ENCODE results near the gene HIVEP3.

The HIVEP3 gene

DNA sequence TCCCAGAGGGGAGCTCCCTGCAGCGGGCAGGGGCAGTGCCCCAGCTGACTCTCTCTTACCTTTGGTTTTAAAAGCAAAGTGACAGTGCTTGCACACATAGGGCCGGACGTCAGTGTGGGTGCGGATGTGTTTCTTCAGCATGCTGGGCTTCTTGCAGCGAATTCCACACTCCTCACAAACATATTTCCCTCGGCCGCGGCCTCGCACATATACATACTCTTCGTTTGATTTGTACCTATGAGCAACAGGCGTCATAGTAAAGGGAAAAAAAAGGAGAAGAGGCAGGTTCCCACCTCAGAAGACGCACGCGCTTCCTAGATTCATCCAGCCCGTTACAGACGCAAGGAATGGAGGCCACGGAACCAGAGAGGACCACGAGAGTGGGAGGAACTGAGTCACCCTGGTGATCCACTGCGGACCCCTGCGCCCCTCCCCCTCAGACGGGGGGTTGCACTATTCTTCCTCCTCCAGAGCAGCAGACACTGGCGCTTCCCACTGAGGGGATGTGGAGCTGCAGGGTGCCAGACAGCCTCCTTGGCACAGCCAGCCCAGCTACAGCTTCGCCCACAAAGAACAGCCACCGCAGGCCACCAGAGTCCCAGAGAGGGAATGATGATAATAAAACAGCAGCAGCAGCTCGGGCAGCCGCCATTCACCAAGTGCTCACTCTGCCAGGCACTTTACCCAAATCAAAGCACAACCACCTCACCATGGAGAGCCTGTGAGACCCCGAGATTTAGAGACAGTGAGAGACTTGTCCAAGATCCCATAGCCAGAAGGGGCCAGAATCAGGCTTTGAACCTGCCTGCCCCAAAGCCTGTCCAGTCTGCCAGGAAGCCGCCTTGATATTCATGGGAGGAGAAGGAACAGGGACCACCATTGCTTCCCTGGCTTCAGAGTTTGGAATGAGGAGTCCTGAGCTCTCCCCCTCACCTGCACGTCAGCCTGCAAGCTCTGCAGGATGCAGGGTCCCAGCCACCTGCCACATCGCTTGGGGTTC, 393.7 kb downstream of the HIVEP3 start:
- H4K20me1 ChIP-seq (ENCODE audit: insufficient read depth, low read length): peaks cover 90% of the 10 kb centered on the region
- H3K27ac ChIP-seq (ENCODE audit: low read length): no peak overlapping the region
- no peaks in the 10 kb centered on the region for H3K4me1 ChIP-seq (ENCODE audit: insufficient read depth, low read length)
- H3K9me3 ChIP-seq (ENCODE audit: insufficient read depth, low read length, severe bottlenecking): no peaks in the 10 kb centered on the region
- peaks cover 38% of the 10 kb centered on the region for H3K79me2 ChIP-seq (ENCODE audit: insufficient read depth, low read length)
- TF ChIP-seq EZH2 (IDR thresholded peaks at IDR 0.05; ENCODE audit: borderline replicate concordance, low read depth, low read length, severe bottlenecking): no peak
- TF ChIP-seq, protein P1, sequence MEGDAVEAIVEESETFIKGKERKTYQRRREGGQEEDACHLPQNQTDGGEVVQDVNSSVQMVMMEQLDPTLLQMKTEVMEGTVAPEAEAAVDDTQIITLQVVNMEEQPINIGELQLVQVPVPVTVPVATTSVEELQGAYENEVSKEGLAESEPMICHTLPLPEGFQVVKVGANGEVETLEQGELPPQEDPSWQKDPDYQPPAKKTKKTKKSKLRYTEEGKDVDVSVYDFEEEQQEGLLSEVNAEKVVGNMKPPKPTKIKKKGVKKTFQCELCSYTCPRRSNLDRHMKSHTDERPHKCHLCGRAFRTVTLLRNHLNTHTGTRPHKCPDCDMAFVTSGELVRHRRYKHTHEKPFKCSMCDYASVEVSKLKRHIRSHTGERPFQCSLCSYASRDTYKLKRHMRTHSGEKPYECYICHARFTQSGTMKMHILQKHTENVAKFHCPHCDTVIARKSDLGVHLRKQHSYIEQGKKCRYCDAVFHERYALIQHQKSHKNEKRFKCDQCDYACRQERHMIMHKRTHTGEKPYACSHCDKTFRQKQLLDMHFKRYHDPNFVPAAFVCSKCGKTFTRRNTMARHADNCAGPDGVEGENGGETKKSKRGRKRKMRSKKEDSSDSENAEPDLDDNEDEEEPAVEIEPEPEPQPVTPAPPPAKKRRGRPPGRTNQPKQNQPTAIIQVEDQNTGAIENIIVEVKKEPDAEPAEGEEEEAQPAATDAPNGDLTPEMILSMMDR (IDR thresholded peaks at IDR 0.05; ENCODE audit: borderline replicate concordance, extremely low read depth, low read length, poor library complexity, severe bottlenecking): no peak
- no peak overlapping the region for H2AFZ ChIP-seq (ENCODE audit: low read depth, low read length)
- no peak overlapping the region for H3K4me2 ChIP-seq (ENCODE audit: insufficient read depth, low read length)
- no peaks in the 10 kb centered on the region for H3K27me3 ChIP-seq (ENCODE audit: insufficient read depth, low read length, poor library complexity)
- DNase-seq: no peak
- H3K36me3 ChIP-seq (ENCODE audit: insufficient read depth, low read length): peaks cover 83% of the 10 kb centered on the region
- H3K9ac ChIP-seq (ENCODE audit: low read depth, low read length): no peak overlapping the region
- H3K4me3 ChIP-seq (ENCODE audit: low read depth in 1 of 2, low read length in 2 of 2): no peak overlapping the region
- ATAC-seq (ENCODE audit: insufficient read depth, low read depth): no peak

DNA sequence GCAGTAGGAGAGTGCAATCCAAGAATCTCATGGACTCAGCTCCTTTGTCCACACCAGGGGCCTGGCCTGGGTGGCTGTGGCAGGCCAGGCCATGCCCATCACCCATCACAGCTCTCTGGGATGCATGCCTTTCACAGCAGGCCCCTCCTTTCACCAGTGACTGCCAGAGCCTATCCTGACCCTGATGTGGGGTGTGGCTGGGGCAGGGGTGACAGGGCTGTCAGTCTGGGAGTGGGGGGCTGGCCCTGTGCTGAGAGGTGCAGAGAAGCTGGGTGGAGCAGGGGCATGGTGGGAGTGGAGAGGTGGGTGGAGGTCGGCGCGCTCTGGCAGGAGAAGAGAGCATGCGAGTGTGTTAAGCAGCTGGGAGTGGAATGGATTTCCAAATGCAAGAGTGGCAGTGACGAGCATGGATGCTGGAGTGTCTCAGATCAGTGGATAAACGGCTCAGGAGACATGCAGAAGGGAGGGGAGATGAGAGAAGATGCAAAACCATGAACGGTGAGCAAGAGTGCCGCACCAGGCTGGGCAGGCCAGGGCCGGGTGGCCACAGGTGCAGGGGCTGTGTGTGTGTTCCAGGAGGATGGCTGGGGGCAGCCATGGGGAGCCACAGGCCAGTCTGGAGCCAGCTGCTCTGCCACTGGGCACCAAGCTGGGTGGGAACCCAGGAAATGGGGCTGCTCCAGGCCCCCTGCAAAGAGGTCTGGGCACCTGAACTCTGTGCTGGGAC, 394.6 kb downstream of the HIVEP3 start:
- Histone ChIP-seq H2AFZ (ENCODE audit: low read depth, low read length) (no peak overlapping the region), H3K36me3 (ENCODE audit: insufficient read depth, low read length) (peaks cover 87% of the 10 kb centered on the region), H3K79me2 (ENCODE audit: insufficient read depth, low read length) (peaks cover 31% of the 10 kb centered on the region), H3K27me3 (ENCODE audit: insufficient read depth, low read length, poor library complexity) (no peaks in the 10 kb centered on the region), H3K9ac (ENCODE audit: low read depth, low read length) (no peak overlapping the region), H3K4me3 (ENCODE audit: low read depth in 1 of 2, low read length in 2 of 2) (no peak overlapping the region), H3K4me2 (ENCODE audit: insufficient read depth, low read length) (no peak overlapping the region), H3K9me3 (ENCODE audit: insufficient read depth, low read length, severe bottlenecking) (no peaks in the 10 kb centered on the region), H3K27ac (ENCODE audit: low read length) (no peak overlapping the region), H4K20me1 (ENCODE audit: insufficient read depth, low read length) (peaks cover 87% of the 10 kb centered on the region), H3K4me1 (ENCODE audit: insufficient read depth, low read length) (no peaks in the 10 kb centered on the region)
- no peak for ATAC-seq (ENCODE audit: insufficient read depth, low read depth)
- TF ChIP-seq, protein P1 (IDR thresholded peaks at IDR 0.05; ENCODE audit: borderline replicate concordance, extremely low read depth, low read length, poor library complexity, severe bottlenecking): no peak
- no peak for TF ChIP-seq EZH2 (IDR thresholded peaks at IDR 0.05; ENCODE audit: borderline replicate concordance, low read depth, low read length, severe bottlenecking)
- no peak for DNase-seq

DNA sequence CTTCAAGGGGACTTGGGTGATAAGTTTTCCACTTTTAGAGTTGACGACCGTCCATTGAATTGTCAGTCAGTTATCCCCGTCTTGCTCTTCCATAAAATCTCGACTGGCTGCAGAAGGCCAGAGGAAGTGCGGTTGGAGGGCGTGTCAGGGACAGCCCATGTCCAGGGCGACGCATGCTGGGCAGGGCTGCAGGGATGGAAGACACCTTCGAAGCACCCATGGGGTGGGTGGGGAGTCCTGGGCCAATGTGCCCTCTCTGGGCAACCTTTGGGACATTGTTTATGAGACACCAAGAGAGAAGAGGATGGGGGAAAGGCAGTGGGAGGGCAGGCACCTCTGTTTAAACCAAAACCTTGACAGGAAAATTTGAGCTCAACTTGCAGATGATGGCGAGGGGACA, 395.7 kb downstream of the HIVEP3 start:
- peaks cover 89% of the 10 kb centered on the region for H4K20me1 ChIP-seq (ENCODE audit: insufficient read depth, low read length)
- H3K27ac ChIP-seq (ENCODE audit: low read length): no peak overlapping the region
- peaks cover 22% of the 10 kb centered on the region for H3K79me2 ChIP-seq (ENCODE audit: insufficient read depth, low read length)
- H3K9ac ChIP-seq (ENCODE audit: low read depth, low read length): no peak overlapping the region
- no peak overlapping the region for H2AFZ ChIP-seq (ENCODE audit: low read depth, low read length)
- H3K9me3 ChIP-seq (ENCODE audit: insufficient read depth, low read length, severe bottlenecking): no peaks in the 10 kb centered on the region
- no peak overlapping the region for H3K4me2 ChIP-seq (ENCODE audit: insufficient read depth, low read length)
- H3K4me1 ChIP-seq (ENCODE audit: insufficient read depth, low read length): no peaks in the 10 kb centered on the region
- ATAC-seq (ENCODE audit: insufficient read depth, low read depth): no peak
- H3K4me3 ChIP-seq (ENCODE audit: low read depth in 1 of 2, low read length in 2 of 2): no peak overlapping the region
- TF ChIP-seq EZH2 (IDR thresholded peaks at IDR 0.05; ENCODE audit: borderline replicate concordance, low read depth, low read length, severe bottlenecking): no peak
- TF ChIP-seq, protein P1 (IDR thresholded peaks at IDR 0.05; ENCODE audit: borderline replicate concordance, extremely low read depth, low read length, poor library complexity, severe bottlenecking): no peak
- peaks cover 93% of the 10 kb centered on the region for H3K36me3 ChIP-seq (ENCODE audit: insufficient read depth, low read length)
- H3K27me3 ChIP-seq (ENCODE audit: insufficient read depth, low read length, poor library complexity): no peaks in the 10 kb centered on the region
- DNase-seq: no peak

Measured in DND-41 (cell line).